HepG2 (cell line): ENCODE data around the gene EXOC5. TPM values are rescaled to one million over a fixed set of nuclear protein-coding genes. Genes with fewer than 3 reads are reported as not detected.

Experiments used
- DNMT1 ChIP-seq: sonication (generic); formaldehyde crosslinking; IDR thresholded peaks from 2 replicates; pipeline ENCODE4 v1.5.1; 2020; ENCODE audit warnings: mild to moderate bottlenecking, missing genetic modification reagents
- ELF3 ChIP-seq: IDR thresholded peaks from 2 replicates; pipeline ENCODE4 v1.6.1; 2016; ENCODE audit warnings: missing genetic modification reagents, missing compliant biosample characterization
- EZH2 ChIP-seq: conservative IDR thresholded peaks from 2 replicates; pipeline ENCODE4 v1.6.1; 2012; ENCODE audit warnings: mild to moderate bottlenecking, low read depth, low read length, moderate library complexity
- FOSL1 ChIP-seq: sonication (generic); formaldehyde crosslinking; IDR thresholded peaks from 2 replicates; pipeline ENCODE4 v1.9.0; 2021; ENCODE audit warnings: missing genetic modification reagents, borderline replicate concordance
- PHF20 ChIP-seq: sonication (generic); formaldehyde crosslinking; IDR thresholded peaks from 2 replicates; pipeline ENCODE4 v1.5.0; 2020; ENCODE audit warnings: mild to moderate bottlenecking, missing genetic modification reagents
- SOX6 ChIP-seq, 2 experiments: fragments of 450-650 bp in 1 of 2; sonication (generic) in 1 of 2; formaldehyde crosslinking in 1 of 2; IDR thresholded peaks; 2 replicates each; pipeline versions ENCODE4 v1.4.0 to v1.6.1; 2017 to 2020; ENCODE audit warnings: antibody characterized with exemption in 1 of 2, mild to moderate bottlenecking in 1 of 2, missing genetic modification reagents in 1 of 2
- WIZ ChIP-seq: sonication (generic); formaldehyde crosslinking; IDR thresholded peaks from 2 replicates; pipeline ENCODE4 v1.5.1; 2020; ENCODE audit warnings: mild to moderate bottlenecking, missing genetic modification reagents
- ZNF782 ChIP-seq: sonication (generic); formaldehyde crosslinking; IDR thresholded peaks from 2 replicates; pipeline ENCODE4 v1.4.0; 2020; ENCODE audit warnings: missing genetic modification reagents, mild to moderate bottlenecking, borderline replicate concordance
- polyA plus RNA-seq, 8 experiments: library from polyadenylated mRNA; depleted of rRNA in 3 of 8; stranded (reverse) in 7 of 8; unstranded in 1 of 8; fragments of >200 nt; fragmentation: Illumina TruSeq in 4 of 8; extraction: Trizol in 4 of 8; gene quantifications; 2 replicates each; pipeline versions ENCODE4 v1.2.1 to v1.2.3, GENCODE V29; 2011 to 2016; ENCODE audit warnings: low read depth in 4 of 8, missing spikeins in 1 of 8, mixed read lengths in 1 of 8; ENCODE audit not compliant: insufficient read depth in 1 of 8
- total RNA-seq, 5 experiments: library from RNA; depleted of rRNA; stranded (reverse); fragments of >200 nt; fragmentation: Illumina TruSeq; extraction: Trizol; gene quantifications; 2 replicates each; pipeline ENCODE4 v1.2.3, GENCODE V29; 2016; ENCODE audit warnings: low read depth in 1 of 5
- TF ChIP-seq, protein P1 (sequence below): sonication (generic); formaldehyde crosslinking; conservative IDR thresholded peaks from 2 replicates; pipeline ENCODE4 v1.8.1; 2023; ENCODE audit warnings: missing genetic modification reagents
- TF ChIP-seq, protein P2 (sequence below), 2 experiments: sonication (generic) in 1 of 2; formaldehyde crosslinking in 1 of 2; IDR thresholded peaks; 2 replicates each; pipeline versions ENCODE4 v1.5.1 to v1.6.1; 2011 to 2020; ENCODE audit warnings: borderline replicate concordance in 1 of 2, low read depth in 1 of 2, low read length in 1 of 2, mild to moderate bottlenecking in 1 of 2, missing genetic modification reagents in 1 of 2, moderate library complexity in 1 of 2
- TF ChIP-seq, protein P3 (sequence below): sonication (generic); formaldehyde crosslinking; IDR thresholded peaks from 2 replicates; pipeline ENCODE4 v1.4.0; 2020; ENCODE audit warnings: mild to moderate bottlenecking, missing genetic modification reagents, borderline replicate concordance
- TF ChIP-seq, protein P4 (sequence below): sonication (generic); formaldehyde crosslinking; IDR thresholded peaks from 2 replicates; pipeline ENCODE4 v1.5.0; 2020; ENCODE audit warnings: mild to moderate bottlenecking, missing genetic modification reagents
- TF ChIP-seq, protein P5 (sequence below): sonication (generic); formaldehyde crosslinking; IDR thresholded peaks from 2 replicates; pipeline ENCODE4 v1.5.1; 2020; ENCODE audit warnings: mild to moderate bottlenecking, missing genetic modification reagents

EXOC5 gene
- total and polyA plus RNA-seq, 2 of the 13 experiments (the other 11 are each of a cell fraction or from before 2014, with no cell fraction given) = 15.1 to 43.8 TPM

DNA sequence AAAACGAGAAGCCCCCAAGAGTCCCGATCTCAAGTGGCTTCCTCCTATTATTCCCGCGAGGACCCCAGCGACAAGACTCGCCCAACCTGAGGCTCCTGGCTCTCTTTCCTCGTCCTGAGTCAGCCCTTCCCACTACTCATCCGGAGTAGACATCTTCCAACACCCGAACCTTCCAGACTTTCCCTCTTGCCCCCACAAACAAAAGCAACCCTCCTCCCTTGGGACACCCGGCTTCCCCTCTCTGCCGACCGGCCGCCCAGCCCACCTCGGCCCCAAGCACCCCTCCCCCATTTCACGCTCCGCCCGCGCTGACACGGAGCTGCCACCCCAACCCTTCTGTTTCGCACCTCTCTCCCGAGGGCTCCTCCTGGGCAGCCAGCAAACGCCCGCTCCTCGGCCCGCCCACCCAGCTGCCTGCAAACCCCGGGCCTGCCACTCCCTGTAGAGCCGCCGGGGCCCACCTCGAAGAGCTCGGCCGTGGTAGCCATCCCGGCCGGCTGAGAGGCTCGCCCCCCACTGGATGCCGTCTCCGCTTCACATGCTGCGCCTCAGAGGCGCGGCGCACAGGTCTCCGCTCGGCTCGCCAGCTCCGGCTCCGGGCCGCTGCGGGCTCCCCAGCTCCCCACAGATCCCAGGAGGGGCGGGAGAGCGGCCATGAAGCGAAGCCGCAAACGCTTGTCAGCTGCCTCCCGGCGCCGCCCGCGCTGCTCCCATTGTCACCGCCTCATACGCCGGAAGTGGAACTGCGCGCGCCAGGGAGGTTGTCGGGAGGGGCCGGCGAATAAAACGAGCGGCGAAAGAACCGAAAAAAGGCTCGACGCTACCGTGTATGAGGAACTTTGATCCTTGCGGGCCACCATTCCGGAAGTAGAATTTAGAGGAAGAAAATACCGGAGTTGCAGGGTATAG, at the start of gene EXOC5, which contains the start of gene AP5M1 (continued):
- TF ChIP-seq, protein P1, sequence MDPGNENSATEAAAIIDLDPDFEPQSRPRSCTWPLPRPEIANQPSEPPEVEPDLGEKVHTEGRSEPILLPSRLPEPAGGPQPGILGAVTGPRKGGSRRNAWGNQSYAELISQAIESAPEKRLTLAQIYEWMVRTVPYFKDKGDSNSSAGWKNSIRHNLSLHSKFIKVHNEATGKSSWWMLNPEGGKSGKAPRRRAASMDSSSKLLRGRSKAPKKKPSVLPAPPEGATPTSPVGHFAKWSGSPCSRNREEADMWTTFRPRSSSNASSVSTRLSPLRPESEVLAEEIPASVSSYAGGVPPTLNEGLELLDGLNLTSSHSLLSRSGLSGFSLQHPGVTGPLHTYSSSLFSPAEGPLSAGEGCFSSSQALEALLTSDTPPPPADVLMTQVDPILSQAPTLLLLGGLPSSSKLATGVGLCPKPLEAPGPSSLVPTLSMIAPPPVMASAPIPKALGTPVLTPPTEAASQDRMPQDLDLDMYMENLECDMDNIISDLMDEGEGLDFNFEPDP = no peak
- TF ChIP-seq EZH2 (no peak), ZNF782 (CRISPR knock-in tag) (0 out of 2 replicates have a peak, but pooled peaks have one; percentile 73), DNMT1 (no peak), ELF3 (CRISPR knock-in tag) (peak; percentile 76), WIZ (CRISPR knock-in tag) (no peak), PHF20 (no peak; the same call in 1 of the 2 replicates), FOSL1 (CRISPR knock-in tag) (no peak), SOX6 (IDR thresholded peaks at IDR 0.05) (no peak), SOX6 (CRISPR knock-in tag; IDR thresholded peaks at IDR 0.05) (peak; percentile 81)
- TF ChIP-seq, protein P2, sequence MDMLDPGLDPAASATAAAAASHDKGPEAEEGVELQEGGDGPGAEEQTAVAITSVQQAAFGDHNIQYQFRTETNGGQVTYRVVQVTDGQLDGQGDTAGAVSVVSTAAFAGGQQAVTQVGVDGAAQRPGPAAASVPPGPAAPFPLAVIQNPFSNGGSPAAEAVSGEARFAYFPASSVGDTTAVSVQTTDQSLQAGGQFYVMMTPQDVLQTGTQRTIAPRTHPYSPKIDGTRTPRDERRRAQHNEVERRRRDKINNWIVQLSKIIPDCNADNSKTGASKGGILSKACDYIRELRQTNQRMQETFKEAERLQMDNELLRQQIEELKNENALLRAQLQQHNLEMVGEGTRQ (IDR thresholded peaks at IDR 0.05; ENCODE audit: low read depth, low read length) = no peak
- TF ChIP-seq, protein P2 (CRISPR knock-in tag; IDR thresholded peaks at IDR 0.05; ENCODE audit: borderline replicate concordance) = no peak
- TF ChIP-seq, protein P3, sequence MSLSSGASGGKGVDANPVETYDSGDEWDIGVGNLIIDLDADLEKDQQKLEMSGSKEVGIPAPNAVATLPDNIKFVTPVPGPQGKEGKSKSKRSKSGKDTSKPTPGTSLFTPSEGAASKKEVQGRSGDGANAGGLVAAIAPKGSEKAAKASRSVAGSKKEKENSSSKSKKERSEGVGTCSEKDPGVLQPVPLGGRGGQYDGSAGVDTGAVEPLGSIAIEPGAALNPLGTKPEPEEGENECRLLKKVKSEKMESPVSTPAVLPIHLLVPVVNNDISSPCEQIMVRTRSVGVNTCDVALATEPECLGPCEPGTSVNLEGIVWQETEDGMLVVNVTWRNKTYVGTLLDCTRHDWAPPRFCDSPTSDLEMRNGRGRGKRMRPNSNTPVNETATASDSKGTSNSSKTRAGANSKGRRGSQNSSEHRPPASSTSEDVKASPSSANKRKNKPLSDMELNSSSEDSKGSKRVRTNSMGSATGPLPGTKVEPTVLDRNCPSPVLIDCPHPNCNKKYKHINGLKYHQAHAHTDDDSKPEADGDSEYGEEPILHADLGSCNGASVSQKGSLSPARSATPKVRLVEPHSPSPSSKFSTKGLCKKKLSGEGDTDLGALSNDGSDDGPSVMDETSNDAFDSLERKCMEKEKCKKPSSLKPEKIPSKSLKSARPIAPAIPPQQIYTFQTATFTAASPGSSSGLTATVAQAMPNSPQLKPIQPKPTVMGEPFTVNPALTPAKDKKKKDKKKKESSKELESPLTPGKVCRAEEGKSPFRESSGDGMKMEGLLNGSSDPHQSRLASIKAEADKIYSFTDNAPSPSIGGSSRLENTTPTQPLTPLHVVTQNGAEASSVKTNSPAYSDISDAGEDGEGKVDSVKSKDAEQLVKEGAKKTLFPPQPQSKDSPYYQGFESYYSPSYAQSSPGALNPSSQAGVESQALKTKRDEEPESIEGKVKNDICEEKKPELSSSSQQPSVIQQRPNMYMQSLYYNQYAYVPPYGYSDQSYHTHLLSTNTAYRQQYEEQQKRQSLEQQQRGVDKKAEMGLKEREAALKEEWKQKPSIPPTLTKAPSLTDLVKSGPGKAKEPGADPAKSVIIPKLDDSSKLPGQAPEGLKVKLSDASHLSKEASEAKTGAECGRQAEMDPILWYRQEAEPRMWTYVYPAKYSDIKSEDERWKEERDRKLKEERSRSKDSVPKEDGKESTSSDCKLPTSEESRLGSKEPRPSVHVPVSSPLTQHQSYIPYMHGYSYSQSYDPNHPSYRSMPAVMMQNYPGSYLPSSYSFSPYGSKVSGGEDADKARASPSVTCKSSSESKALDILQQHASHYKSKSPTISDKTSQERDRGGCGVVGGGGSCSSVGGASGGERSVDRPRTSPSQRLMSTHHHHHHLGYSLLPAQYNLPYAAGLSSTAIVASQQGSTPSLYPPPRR (CRISPR knock-in tag) = no peak
- TF ChIP-seq, protein P4, sequence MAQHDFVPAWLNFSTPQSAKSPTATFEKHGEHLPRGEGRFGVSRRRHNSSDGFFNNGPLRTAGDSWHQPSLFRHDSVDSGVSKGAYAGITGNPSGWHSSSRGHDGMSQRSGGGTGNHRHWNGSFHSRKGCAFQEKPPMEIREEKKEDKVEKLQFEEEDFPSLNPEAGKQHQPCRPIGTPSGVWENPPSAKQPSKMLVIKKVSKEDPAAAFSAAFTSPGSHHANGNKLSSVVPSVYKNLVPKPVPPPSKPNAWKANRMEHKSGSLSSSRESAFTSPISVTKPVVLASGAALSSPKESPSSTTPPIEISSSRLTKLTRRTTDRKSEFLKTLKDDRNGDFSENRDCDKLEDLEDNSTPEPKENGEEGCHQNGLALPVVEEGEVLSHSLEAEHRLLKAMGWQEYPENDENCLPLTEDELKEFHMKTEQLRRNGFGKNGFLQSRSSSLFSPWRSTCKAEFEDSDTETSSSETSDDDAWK = no peak
- TF ChIP-seq, protein P5, sequence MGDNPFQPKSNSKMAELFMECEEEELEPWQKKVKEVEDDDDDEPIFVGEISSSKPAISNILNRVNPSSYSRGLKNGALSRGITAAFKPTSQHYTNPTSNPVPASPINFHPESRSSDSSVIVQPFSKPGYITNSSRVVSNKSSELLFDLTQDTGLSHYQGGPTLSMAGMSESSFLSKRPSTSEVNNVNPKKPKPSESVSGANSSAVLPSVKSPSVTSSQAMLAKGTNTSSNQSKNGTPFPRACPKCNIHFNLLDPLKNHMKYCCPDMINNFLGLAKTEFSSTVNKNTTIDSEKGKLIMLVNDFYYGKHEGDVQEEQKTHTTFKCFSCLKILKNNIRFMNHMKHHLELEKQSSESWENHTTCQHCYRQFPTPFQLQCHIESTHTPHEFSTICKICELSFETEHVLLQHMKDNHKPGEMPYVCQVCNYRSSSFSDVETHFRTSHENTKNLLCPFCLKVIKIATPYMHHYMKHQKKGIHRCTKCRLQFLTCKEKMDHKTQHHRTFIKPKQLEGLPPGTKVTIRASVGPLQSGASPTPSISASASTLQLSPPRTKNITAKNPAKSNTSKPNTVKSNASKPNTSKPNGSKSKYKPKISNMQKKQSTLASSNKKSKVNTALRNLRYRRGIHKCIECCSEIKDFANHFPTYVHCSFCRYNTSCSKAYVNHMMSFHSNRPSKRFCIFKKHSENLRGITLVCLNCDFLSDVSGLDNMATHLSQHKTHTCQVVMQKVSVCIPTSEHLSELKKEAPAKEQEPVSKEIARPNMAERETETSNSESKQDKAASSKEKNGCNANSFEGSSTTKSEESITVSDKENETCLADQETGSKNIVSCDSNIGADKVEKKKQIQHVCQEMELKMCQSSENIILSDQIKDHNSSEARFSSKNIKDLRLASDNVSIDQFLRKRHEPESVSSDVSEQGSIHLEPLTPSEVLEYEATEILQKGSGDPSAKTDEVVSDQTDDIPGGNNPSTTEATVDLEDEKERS = peak; percentile 65; the same call in 1 of the 2 replicates
